ENCODE data around the gene TEX48. TPM values are rescaled to one million over a fixed set of nuclear protein-coding genes. Genes with fewer than 3 reads are reported as not detected.

The TEX48 gene
- total RNA-seq, 6 experiments from 2014 or later = not detected

DNA sequence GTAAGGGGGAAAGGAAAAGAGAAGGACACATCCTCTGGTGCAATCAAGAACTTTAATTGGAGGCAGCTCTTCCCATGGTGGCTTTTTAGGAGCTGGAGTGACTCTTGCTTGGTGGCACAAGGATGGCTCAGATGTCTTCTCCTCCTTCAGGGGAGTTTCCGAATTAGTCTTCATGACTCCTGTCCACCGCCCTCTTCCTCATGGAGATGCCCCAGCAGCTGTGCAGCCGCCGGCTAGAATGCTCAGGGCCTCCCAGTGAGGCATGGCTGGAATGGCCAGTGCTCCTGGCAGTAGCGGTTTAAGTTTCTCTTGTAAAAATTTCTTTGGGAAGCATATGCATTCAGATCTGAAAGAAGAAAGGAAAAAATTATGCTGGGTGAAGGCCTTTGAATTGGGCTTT is 15.6 kb downstream of the TEX48 start:
- ATAC-seq (no peak), DNase-seq (no peak)
- intact Hi-C loops (cut with DNase I) = no loop called here
- no peaks in the 10 kb centered on the region for H3K36me3 ChIP-seq
- no peak overlapping the region for H3K4me3 ChIP-seq
- no peak overlapping the region for H3K27ac ChIP-seq
- H3K4me1 ChIP-seq = no peaks in the 10 kb centered on the region
- WGBS (ENCODE audit: insufficient coverage, low coverage, low lambda C conversion rate, missing lambda C conversion rate) = 94% methylated on average over 2 of the region's 5 CpGs
- H3K9me3 ChIP-seq = no peaks in the 10 kb centered on the region
- no peak for TF ChIP-seq POLR2A (IDR thresholded peaks at IDR 0.05)
- TF ChIP-seq, protein P1, sequence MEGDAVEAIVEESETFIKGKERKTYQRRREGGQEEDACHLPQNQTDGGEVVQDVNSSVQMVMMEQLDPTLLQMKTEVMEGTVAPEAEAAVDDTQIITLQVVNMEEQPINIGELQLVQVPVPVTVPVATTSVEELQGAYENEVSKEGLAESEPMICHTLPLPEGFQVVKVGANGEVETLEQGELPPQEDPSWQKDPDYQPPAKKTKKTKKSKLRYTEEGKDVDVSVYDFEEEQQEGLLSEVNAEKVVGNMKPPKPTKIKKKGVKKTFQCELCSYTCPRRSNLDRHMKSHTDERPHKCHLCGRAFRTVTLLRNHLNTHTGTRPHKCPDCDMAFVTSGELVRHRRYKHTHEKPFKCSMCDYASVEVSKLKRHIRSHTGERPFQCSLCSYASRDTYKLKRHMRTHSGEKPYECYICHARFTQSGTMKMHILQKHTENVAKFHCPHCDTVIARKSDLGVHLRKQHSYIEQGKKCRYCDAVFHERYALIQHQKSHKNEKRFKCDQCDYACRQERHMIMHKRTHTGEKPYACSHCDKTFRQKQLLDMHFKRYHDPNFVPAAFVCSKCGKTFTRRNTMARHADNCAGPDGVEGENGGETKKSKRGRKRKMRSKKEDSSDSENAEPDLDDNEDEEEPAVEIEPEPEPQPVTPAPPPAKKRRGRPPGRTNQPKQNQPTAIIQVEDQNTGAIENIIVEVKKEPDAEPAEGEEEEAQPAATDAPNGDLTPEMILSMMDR (IDR thresholded peaks at IDR 0.05) = no peak
- no peaks in the 10 kb centered on the region for H3K27me3 ChIP-seq

DNA sequence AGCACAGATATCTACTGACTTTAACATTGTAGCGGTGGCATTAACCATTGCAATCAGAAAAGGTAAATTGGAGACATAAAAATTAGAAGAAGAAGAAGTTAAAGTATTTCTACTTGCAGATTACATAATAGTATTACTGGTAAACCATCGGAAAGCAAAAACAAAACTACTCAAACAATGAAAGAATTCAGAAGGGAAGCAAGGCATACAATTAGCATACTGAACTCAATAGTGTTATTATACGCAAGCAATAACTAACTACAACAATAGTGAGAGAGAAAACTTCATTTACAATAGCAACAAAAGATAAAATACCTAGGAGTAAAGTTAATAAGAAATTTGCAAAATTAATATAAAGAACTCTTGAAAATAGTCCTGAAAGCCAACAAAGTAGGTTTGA is 17.8 kb downstream of the TEX48 start:
- no peak overlapping the region for H3K27ac ChIP-seq
- H3K4me1 ChIP-seq = no peaks in the 10 kb centered on the region
- DNase-seq (no peak), ATAC-seq (no peak)
- no peaks in the 10 kb centered on the region for H3K36me3 ChIP-seq
- WGBS (ENCODE audit: insufficient coverage, low coverage, low lambda C conversion rate, missing lambda C conversion rate) = 64% methylated on average over 3 of the region's 3 CpGs
- H3K27me3 ChIP-seq = no peaks in the 10 kb centered on the region
- TF ChIP-seq, protein P1 (IDR thresholded peaks at IDR 0.05) = no peak
- no peak for TF ChIP-seq POLR2A (IDR thresholded peaks at IDR 0.05)
- intact Hi-C loops (cut with DNase I) = no loop called here
- H3K4me3 ChIP-seq = no peak overlapping the region
- no peaks in the 10 kb centered on the region for H3K9me3 ChIP-seq

DNA sequence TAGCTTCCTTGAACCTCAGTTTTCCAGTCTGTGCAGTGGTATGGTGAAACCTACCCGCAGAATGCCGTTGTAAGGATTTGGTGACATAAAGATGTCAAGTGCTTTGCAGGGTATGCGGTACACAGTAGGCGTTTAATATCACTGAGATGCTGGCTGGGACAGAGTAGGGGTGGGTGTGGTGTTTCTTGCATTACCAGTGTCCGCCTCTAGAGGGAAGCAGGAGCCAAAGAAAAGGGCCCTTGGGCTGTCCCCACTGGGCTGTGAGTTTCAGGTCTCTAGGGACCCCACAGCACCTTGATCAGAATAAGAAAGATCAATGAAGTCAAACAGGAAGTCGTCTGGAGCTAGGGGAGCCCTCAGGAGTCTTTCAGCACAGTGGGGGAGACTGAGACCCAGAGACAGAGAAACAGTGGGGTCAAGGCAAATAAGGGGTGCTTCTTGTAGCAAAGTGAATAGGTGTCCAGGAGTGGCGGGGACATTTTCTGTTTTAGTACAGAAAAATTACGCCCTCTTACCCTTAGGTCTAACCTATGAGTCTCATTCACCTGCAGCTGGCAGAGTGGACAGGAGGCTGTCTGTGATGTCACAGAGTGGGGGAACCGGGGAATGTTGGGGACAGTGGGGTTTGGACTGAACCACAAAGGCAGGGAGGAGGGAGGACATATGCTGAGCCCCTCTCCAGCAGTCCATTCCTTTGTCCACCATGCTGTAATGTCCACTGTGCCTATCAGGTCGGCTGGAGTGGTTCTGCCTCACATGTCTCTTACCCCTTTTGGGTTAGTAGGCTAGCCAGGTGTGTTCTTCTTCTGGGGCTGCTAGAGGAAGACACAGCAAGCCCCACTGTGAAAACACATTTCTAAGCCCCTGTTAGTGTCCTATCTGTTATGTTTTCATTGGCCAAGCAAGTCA is 19.7 kb downstream of the TEX48 start:
- Histone ChIP-seq H3K27ac (no peak overlapping the region), H3K27me3 (no peaks in the 10 kb centered on the region), H3K4me1 (no peaks in the 10 kb centered on the region), H3K9me3 (no peaks in the 10 kb centered on the region), H3K36me3 (no peaks in the 10 kb centered on the region), H3K4me3 (no peak overlapping the region)
- 17% methylated on average over 8 of the region's 10 CpGs for WGBS (ENCODE audit: insufficient coverage, low coverage, low lambda C conversion rate, missing lambda C conversion rate)
- ATAC-seq = peak; percentile 81 to 88 (median 86)
- peak in 1 of 3 donors; percentile 53 for DNase-seq
- TF ChIP-seq, protein P1 (IDR thresholded peaks at IDR 0.05) = peak; percentile 64 to 80 (median 73)
- no peak for TF ChIP-seq POLR2A (IDR thresholded peaks at IDR 0.05)
- intact Hi-C loops (cut with DNase I) = no loop called here

DNA sequence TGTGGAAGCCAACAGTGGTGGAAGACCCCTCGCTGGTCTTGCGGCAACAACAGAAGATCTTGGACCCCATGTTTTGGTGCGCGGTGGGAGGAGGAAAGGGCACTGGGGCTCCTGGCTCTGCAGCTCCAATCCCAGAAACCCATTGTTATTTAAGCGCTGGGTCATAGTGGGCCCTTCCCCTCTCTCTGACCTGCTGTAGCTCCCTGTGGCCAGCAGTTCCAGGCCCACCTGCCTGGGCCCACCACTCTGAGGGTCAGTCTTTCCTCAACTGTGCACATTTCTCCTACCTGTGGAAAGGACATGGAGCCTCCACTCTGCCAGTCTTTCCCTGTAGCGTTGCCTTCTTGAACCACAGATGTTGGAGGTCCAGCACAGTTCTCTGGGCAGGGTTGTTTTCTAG is 24.3 kb downstream of the TEX48 start, which contains the start of gene TEX53:
TSS of gene TEX53 (minus strand) at position 101 of the 400 bp plus-strand sequence. CDS start at position 70, 31 bp downstream.
- no peak for ATAC-seq
- 100% methylated on average over 1 of the region's 6 CpGs for WGBS (ENCODE audit: insufficient coverage, low coverage, low lambda C conversion rate, missing lambda C conversion rate)
- Histone ChIP-seq H3K4me3 (no peak within 1 kb of the TSS), H3K27ac (no peak within 1 kb of the TSS), H3K4me1 (no peaks in the 10 kb centered on the region), H3K27me3 (no peaks in the 10 kb centered on the region), H3K9me3 (no peaks in the 10 kb centered on the region), H3K36me3 (no peaks in the 10 kb centered on the region)
- intact Hi-C loops (cut with DNase I) = loop anchor here (10.0 kb wide), 3 partner anchors 153 to 253 kb away; partner anchors contain the start of gene WHRN (in 1 of the 2)
- TF ChIP-seq, protein P1 (IDR thresholded peaks at IDR 0.05) = no peak
- no peak for TF ChIP-seq POLR2A (IDR thresholded peaks at IDR 0.05)
- DNase-seq = no peak

Data from right lobe of liver (tissue), 6 donors.